Osteocyte (in vitro differentiated cells): ENCODE results near the gene CPEB3. TPM values are rescaled to one million over a fixed set of nuclear protein-coding genes. Genes with fewer than 3 reads are reported as not detected.

Source experiments
- DNase-seq: peaks from one replicate; pipeline ENCODE4 v3.0.0; 2021; ENCODE audit warnings: mixed read lengths; ENCODE audit not compliant: unreplicated experiment; ENCODE audit errors: extremely low spot score
- H3K27ac Mint-ChIP-seq: one replicate; pipeline ENCODE4 v1.8.0; 2021; ENCODE audit warnings: mild to moderate bottlenecking, mixed read lengths; ENCODE audit not compliant: unreplicated experiment
- H3K27me3 Mint-ChIP-seq: one replicate; pipeline ENCODE4 v1.8.0; 2021; ENCODE audit warnings: mixed read lengths; ENCODE audit not compliant: unreplicated experiment
- H3K36me3 Mint-ChIP-seq: one replicate; pipeline ENCODE4 v1.8.0; 2021; ENCODE audit warnings: mixed read lengths; ENCODE audit not compliant: unreplicated experiment
- H3K4me1 Mint-ChIP-seq: one replicate; pipeline ENCODE4 v1.8.0; 2021; ENCODE audit warnings: mixed read lengths; ENCODE audit not compliant: unreplicated experiment
- H3K4me3 Mint-ChIP-seq: one replicate; pipeline ENCODE4 v1.8.0; 2021; ENCODE audit warnings: mild to moderate bottlenecking, moderate library complexity, mixed read lengths; ENCODE audit not compliant: unreplicated experiment
- H3K9me3 Mint-ChIP-seq: one replicate; pipeline ENCODE4 v1.8.0; 2021; ENCODE audit warnings: mixed read lengths; ENCODE audit not compliant: unreplicated experiment
- CTCF ChIP-seq: fragments of 200-600 bp; sonication (generic); IDR thresholded peaks from 2 replicates; pipeline ENCODE4 v1.5.0; 2021; ENCODE audit warnings: antibody characterized with exemption, mild to moderate bottlenecking, moderate library complexity
- total RNA-seq: library from RNA; stranded (reverse); gene quantifications from 2 replicates; pipeline ENCODE4 v1.2.1, GENCODE V29; 2021

Gene CPEB3
- total RNA-seq, 1 donor from 2014 or later: 2.0 TPM

DNA sequence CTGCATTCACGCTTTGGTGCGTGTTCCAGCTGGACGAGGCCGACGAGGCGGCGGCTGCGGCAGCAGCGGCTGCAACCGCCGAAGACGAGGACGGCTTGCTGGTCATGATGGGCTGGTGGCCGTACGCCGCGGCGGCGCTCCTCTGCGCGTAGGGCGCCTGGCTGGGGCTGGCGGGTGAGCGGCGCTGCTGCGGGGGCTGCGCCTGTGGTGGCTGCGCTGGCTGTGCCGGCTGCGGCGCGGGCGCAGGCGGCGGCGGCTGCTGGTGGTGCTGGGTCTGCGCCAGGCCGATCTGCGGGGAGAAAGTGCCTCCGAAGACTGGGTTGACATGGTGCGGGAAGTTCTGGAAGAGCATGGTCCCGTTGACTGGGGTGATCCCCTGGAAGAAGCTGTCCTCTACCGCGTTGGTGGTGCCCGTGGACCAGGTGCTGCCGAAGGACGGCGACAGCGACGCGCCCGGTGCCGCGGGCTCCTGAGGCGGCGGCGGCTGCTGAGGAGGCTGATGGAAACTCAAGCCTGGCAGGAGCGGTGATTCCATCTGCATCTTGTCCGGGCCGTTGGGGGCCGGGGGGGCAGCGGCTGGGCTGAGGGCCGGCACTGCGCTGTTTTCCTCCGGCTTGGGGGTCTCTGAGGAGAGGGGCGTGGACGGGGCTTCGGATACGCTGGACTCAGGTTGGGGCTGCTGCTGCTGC, 51.1 kb downstream of the CPEB3 start:
- peaks cover 9% of the 10 kb centered on the region for H3K36me3 Mint-ChIP-seq

DNA sequence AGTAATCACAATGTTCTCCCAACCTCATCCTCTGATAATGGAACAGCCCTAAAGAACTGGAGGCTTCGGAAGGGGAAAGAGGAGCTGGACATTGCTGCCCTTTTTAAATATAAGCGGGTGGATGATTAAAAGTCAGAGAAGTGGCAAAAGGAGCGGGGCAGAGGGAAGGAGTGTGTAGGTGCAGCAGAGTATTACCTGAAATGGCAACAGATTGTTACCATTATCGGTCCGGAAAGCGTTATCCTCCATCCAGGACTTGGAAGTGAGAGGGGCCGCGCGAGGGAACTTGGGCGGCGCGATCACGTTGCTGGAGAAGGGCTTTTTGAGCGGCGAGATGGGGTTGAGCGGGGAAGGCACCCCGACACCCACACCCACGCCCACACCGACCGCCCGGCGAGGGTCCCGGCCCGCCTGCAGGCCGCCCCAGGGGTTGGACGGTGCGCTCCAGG, 51.7 kb downstream of the CPEB3 start:
- no peaks in the 10 kb centered on the region for H3K9me3 Mint-ChIP-seq
- peak overlapping the region; percentile 47 for H3K27ac Mint-ChIP-seq
- H3K36me3 Mint-ChIP-seq: peaks cover 9% of the 10 kb centered on the region
- H3K27me3 Mint-ChIP-seq: no peaks in the 10 kb centered on the region
- no peak for TF ChIP-seq CTCF
- peaks cover 37% of the 10 kb centered on the region for H3K4me1 Mint-ChIP-seq
- H3K4me3 Mint-ChIP-seq: peak overlapping the region; percentile 83
- DNase-seq: no peak

More for the DNA sequence above, 51.1 kb downstream of the CPEB3 start:
- H3K9me3 Mint-ChIP-seq: no peaks in the 10 kb centered on the region
- peaks cover 37% of the 10 kb centered on the region for H3K4me1 Mint-ChIP-seq
- TF ChIP-seq CTCF: no peak
- no peaks in the 10 kb centered on the region for H3K27me3 Mint-ChIP-seq
- H3K4me3 Mint-ChIP-seq: peak overlapping the region; percentile 83
- H3K27ac Mint-ChIP-seq: peak overlapping the region; percentile 92
- DNase-seq: peak; percentile 86

GRCh38 chr10:92238586-92239098, 52.2 kb downstream of the CPEB3 start:
- TF ChIP-seq CTCF: no peak
- DNase-seq: no peak
- Mint-ChIP-seq H3K27me3 (no peaks in the 10 kb centered on the region), H3K4me1 (peaks cover 37% of the 10 kb centered on the region), H3K9me3 (no peaks in the 10 kb centered on the region), H3K36me3 (peaks cover 9% of the 10 kb centered on the region), H3K4me3 (peak overlapping the region; percentile 83), H3K27ac (peak overlapping the region; percentile 47)

DNA sequence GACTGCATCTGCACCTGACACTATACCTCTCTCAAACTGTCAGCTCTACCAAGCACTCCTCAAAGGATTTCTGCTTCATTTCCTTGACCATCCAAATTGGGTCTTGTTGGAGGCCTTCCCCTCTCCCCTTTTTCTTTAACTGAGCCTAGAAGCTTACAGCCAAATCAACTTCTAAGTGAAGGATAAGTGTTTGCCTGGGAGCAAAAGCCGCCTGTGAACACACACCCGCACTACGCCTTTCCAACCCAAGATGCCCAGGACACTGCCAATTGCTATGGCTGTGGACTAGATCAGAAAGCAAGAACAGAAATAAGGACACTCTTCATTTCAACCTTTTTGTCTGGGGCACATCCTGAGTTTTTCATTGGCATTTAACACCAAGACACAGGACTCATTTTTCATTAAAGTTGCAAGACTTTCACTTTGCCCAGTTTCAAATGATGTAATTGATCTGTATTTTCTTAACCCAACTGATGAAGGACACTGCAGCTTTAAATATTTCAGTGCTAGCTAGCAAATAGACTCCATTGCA, 52.8 kb downstream of the CPEB3 start:
- no peaks in the 10 kb centered on the region for H3K9me3 Mint-ChIP-seq
- H3K4me3 Mint-ChIP-seq: no peak overlapping the region
- no peak for DNase-seq
- peaks cover 9% of the 10 kb centered on the region for H3K36me3 Mint-ChIP-seq
- no peaks in the 10 kb centered on the region for H3K27me3 Mint-ChIP-seq
- no peak for TF ChIP-seq CTCF
- H3K4me1 Mint-ChIP-seq: peaks cover 32% of the 10 kb centered on the region
- no peak overlapping the region for H3K27ac Mint-ChIP-seq

GRCh38 chr10:92231196-92231595, 59.7 kb downstream of the CPEB3 start:
- no peak for DNase-seq
- no peak for TF ChIP-seq CTCF
- Mint-ChIP-seq H3K27ac (no peak overlapping the region), H3K4me3 (no peak overlapping the region), H3K9me3 (no peaks in the 10 kb centered on the region), H3K36me3 (no peaks in the 10 kb centered on the region), H3K27me3 (no peaks in the 10 kb centered on the region), H3K4me1 (peaks cover 3% of the 10 kb centered on the region)
